Loucy (cell line): ENCODE measurements around the gene CELSR2.

Experiments used
- H2AFZ ChIP-seq: fragments of 200-600 bp; sonication (generic); 2 replicates; pipeline ENCODE4 v1.6.0; 2016; ENCODE audit warnings: antibody characterized with exemption, mild to moderate bottlenecking, low read length, moderate library complexity
- H3F3A ChIP-seq: fragments of 200-600 bp; 2 replicates; pipeline ENCODE4 v1.6.0; 2016; ENCODE audit warnings: antibody characterized with exemption, low read depth, mild to moderate bottlenecking
- H3K27me3 ChIP-seq: fragments of 200-600 bp; sonication (generic); 2 replicates; pipeline ENCODE4 v1.6.1; 2014; ENCODE audit warnings: low read length, mild to moderate bottlenecking; ENCODE audit not compliant: insufficient read depth, poor library complexity, severe bottlenecking
- H3K36me3 ChIP-seq: fragments of 200-600 bp; sonication (generic); 2 replicates; pipeline ENCODE4 v1.6.1; 2016; ENCODE audit warnings: low read length; ENCODE audit not compliant: insufficient read depth
- H3K4me1 ChIP-seq: fragments of 200-600 bp; sonication (generic); 2 replicates; pipeline ENCODE4 v1.5.1; 2014; ENCODE audit warnings: low read length, mild to moderate bottlenecking; ENCODE audit not compliant: insufficient read depth, poor library complexity, severe bottlenecking
- H3K4me2 ChIP-seq: fragments of 200-600 bp; sonication (generic); 2 replicates; pipeline ENCODE4 v1.6.0; 2014; ENCODE audit warnings: antibody characterized with exemption, low read length, low read depth, mild to moderate bottlenecking; ENCODE audit not compliant: poor library complexity, severe bottlenecking
- H3K4me3 ChIP-seq: fragments of 200-600 bp; sonication (generic); 2 replicates; pipeline ENCODE4 v1.5.1; 2014; ENCODE audit warnings: low read length, mild to moderate bottlenecking, mixed read lengths; ENCODE audit not compliant: poor library complexity, severe bottlenecking
- H3K79me2 ChIP-seq: fragments of 200-600 bp; sonication (generic); 2 replicates; pipeline ENCODE4 v1.6.1; 2014; ENCODE audit warnings: low read length; ENCODE audit not compliant: insufficient read depth
- H3K9ac ChIP-seq: fragments of 200-600 bp; sonication (generic); 2 replicates; pipeline ENCODE4 v1.6.0; 2014; ENCODE audit warnings: mild to moderate bottlenecking, low read depth, low read length, moderate library complexity; ENCODE audit not compliant: poor library complexity, severe bottlenecking
- H3K9me2 ChIP-seq: fragments of 200-600 bp; sonication (generic); replicated peaks from 2 replicates; pipeline ENCODE4 v1.6.1; 2016; ENCODE audit warnings: low read depth, low read length, mixed read lengths
- H3K9me3 ChIP-seq: fragments of 200-600 bp; sonication (generic); 2 replicates; pipeline ENCODE4 v1.6.1; 2014; ENCODE audit warnings: mild to moderate bottlenecking, antibody characterized with exemption, low read length, low read depth; ENCODE audit not compliant: insufficient read depth
- H4K20me1 ChIP-seq: fragments of 200-600 bp; sonication (generic); 2 replicates; pipeline ENCODE4 v1.6.0; 2014; ENCODE audit warnings: antibody characterized with exemption, low read length, mild to moderate bottlenecking; ENCODE audit not compliant: insufficient read depth, poor library complexity, severe bottlenecking
- CTCF ChIP-seq: fragments of 200-600 bp; sonication (generic); conservative IDR thresholded peaks from 2 replicates; pipeline ENCODE4 v1.5.1; 2014; ENCODE audit warnings: mild to moderate bottlenecking, antibody characterized with exemption, low read length
- EZH2phosphoT487 ChIP-seq: fragments of 200-600 bp; IDR thresholded peaks from 2 replicates; pipeline ENCODE4 v1.6.1; 2018; ENCODE audit warnings: antibody characterized with exemption, mild to moderate bottlenecking, moderate library complexity, borderline replicate concordance

Gene CELSR2

DNA sequence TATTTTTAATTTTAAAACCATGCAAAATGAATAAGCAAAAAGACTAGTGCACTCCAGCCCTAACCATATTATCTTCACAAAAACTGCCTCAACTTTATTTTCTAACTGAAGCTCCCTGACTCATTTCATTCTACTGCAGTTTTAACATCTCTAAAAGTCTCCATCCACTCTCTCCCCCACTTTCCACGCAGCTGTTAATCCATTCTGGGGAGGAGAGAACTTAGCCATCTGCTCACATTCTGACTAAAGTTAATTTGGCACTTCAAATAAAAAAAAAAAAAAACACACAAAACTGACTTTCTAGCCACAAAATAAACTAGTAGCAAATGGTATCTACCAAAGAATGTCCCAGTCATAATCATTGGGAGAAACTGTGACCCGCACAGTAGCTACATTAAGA is 62.9 kb downstream of the CELSR2 start:
- Histone ChIP-seq H3K27me3 (no peaks in the 10 kb centered on the region), H3F3A (no peaks in the 10 kb centered on the region), H3K79me2 (no peaks in the 10 kb centered on the region), H4K20me1 (no peaks in the 10 kb centered on the region), H3K9me2 (no peaks in the 10 kb centered on the region), H3K9me3 (no peaks in the 10 kb centered on the region), H3K9ac (no peak overlapping the region), H3K4me3 (no peak overlapping the region), H3K36me3 (peaks cover 11% of the 10 kb centered on the region; the same call in 1 of the 2 replicates), H2AFZ (no peak overlapping the region), H3K4me2 (no peak overlapping the region), H3K4me1 (no peaks in the 10 kb centered on the region)
- TF ChIP-seq EZH2phosphoT487 (no peak), CTCF (no peak)

DNA sequence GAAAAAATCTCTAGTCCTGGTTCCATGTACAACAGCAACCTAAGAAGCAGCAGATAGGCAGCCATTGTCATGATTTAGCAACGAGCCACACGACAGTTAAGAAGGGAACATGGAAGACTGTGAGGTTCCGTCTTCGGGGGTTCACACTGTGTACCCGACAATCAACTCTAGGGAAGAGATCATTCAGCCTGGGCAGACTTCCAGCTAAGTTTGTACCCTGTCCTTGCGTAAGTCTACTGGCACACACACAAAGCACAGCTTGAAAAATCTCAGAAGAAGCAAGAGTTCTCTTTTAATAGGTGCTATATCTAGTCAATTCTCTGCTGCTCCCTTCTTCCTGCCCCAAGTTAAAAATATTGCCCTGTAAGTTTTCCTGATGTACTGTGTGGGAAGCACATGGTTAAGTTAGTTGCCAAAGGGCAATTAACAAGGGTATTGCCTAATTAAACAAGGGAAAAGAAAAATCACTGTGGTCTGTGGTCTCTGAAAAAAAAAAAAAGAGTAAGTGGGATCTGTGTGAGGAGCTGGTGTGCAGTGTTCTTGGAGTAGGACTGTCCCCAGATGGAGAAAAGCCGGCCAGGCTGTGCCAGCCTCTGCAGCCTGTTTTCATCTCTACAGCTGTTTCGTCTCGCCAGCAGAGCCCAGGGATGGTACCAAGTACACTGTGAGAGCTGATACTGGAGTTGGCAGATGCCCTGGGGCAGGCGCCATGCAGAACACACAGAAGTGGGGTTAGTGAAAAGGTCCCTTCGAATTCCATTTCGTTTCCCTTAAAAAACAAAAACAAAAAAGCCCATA is 63.8 kb downstream of the CELSR2 start:
- Histone ChIP-seq H3K4me2 (no peak overlapping the region), H3K36me3 (peaks cover 14% of the 10 kb centered on the region; the same call in 1 of the 2 replicates), H2AFZ (no peak overlapping the region), H3K4me1 (no peaks in the 10 kb centered on the region), H3K4me3 (no peak overlapping the region), H3K9me2 (no peaks in the 10 kb centered on the region), H3K9ac (no peak overlapping the region), H3K79me2 (no peaks in the 10 kb centered on the region), H3K9me3 (no peaks in the 10 kb centered on the region), H3F3A (no peaks in the 10 kb centered on the region), H3K27me3 (no peaks in the 10 kb centered on the region), H4K20me1 (no peaks in the 10 kb centered on the region)
- TF ChIP-seq CTCF, result no peak
- no peak for TF ChIP-seq EZH2phosphoT487

- no peaks in the 10 kb centered on the region for H4K20me1 ChIP-seq
- TF ChIP-seq EZH2phosphoT487, result no peak
- no peak for TF ChIP-seq CTCF
- no peak overlapping the region for H3K4me3 ChIP-seq
- H3K79me2 ChIP-seq, result no peaks in the 10 kb centered on the region
- H3K36me3 ChIP-seq, result peaks cover 14% of the 10 kb centered on the region; the same call in 1 of the 2 replicates
- H3F3A ChIP-seq, result no peaks in the 10 kb centered on the region
- no peaks in the 10 kb centered on the region for H3K9me3 ChIP-seq
- no peak overlapping the region for H3K9ac ChIP-seq
- H3K4me2 ChIP-seq, result no peak overlapping the region
- H3K27me3 ChIP-seq, result no peaks in the 10 kb centered on the region
- H3K9me2 ChIP-seq, result no peaks in the 10 kb centered on the region
- no peaks in the 10 kb centered on the region for H3K4me1 ChIP-seq
- no peak overlapping the region for H2AFZ ChIP-seq
Measured at GRCh38 chr1:109314795-109315194, 65.5 kb downstream of the CELSR2 start.
